Activated CD8-positive, alpha-beta memory T cell treated with anti-CD3 and anti-CD28 coated beads for 48 hours (primary cell): ENCODE measurements around the gene LSM2.

Experiments used
- DNase-seq, 3 experiments: peaks; one replicate each; pipeline ENCODE4 v3.0.0-alpha.2; 2020; ENCODE audit warnings: low read depth in 2 of 3, low spot score in 2 of 3

LSM2 gene

DNA sequence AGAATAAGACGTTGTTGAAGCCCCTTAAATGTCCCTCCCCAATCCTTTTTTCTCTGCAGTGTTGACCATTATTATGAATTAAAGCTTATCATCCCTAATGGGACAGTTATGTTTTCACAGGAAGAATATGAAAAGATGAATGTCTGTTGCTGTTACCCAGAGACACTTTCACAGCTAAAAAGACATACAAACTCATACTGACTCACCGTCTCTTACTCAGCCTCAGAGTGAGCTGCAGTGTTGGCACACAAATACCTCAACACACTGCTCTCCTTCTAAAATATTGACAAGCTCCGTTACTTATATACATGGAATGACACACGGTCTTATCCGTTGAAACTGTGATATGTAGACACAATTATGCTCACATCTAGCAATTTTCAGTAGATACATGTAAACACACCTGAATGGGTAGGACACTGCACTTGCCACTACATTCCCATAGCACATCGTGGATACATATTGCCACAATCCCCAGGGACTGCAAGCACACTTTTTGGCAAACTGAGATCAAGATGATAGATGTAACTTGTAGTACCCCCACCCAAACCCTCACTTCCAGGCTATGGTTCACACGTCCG, 53.9 kb downstream of the LSM2 start:
- no peak for DNase-seq

DNA sequence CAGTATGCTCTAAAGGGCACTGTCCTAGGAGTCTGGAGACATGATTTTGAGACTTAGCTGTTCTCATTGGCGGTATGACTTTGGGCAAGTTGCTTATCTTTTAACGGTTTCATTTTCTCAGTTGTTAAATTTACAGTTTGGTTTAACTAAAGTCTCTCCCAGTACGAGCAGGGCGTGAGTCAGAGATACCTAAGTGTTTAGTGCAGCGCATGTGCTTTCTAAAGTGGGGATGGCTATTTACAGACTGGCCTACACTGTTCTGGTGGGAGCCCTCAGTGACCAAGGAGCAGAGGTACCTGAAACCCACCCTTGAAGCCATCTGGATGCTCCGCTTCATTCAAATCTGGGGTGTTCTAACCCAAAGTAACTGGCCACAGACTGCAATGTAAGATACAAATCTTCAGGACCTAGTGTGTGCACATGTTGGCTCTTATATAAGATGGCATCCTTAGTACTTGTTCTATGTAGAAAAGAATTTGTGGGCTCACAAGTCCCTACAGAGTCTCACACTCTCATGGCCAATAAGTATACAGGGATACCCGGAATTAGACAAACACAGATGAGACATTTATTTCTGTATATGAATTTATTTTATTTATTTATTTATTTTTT, 56.2 kb downstream of the LSM2 start:
- DNase-seq, result no peak

DNA sequence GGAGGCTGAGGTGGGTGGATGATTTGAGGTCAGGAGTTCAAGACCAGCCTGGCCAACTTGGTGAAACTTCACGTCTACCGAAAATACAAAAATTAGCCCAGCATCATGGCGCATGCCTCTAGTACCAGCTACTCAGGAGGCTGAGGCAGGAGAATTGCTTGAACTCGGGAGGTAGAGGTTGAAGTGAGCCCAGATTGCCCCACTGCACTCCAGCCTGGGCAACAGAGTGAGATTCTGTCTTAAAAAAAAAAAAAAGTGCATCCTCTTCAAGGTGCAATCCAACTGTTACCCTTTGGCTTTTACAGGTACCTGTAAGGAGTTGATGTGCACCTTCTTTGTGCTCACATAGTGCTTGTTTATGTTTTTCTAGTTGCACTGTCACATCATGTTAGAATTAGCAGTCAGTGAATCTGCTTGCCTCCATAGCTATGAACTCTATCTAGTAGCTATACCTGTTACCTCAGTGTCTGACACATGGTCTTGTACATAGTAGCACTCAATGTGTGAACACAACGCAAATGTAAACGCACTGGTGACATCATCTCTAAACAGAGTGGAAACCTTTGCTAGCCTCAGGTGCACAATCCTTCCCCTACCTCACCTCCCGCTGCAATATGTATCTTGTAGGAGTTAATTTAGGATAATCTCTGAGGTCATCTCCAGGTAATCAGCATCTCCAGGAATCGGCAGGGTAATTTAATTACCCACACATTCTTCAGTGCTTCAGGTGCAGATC, 57.3 kb downstream of the LSM2 start:
- no peak for DNase-seq
